Right lobe of liver (tissue), 4 donors: ENCODE results near the gene CLDN5.

Experiments
- POLR2A ChIP-seq: fragments of 450-650 bp; IDR thresholded peaks from one replicate; pipeline ENCODE4 v1.6.1; 2017; ENCODE audit warnings: antibody characterized with exemption, mild to moderate bottlenecking
- TF ChIP-seq, protein P1 (sequence below), 4 donors: fragments of 200-600 bp in 3 of 4; fragments of 450-650 bp in 1 of 4; IDR thresholded peaks; one replicate each; pipeline versions ENCODE4 v1.5.1 to v1.8.0; 2016 to 2022; ENCODE audit warnings: antibody characterized with exemption in 4 of 4, mild to moderate bottlenecking in 2 of 4
- donor health status: DM: no; HTN: no; CAD: no.
- donor health status: DM: no; HTN: no; CAD: no.
- donor health status: DM: no; HTN: yes; CAD: no.

DNA sequence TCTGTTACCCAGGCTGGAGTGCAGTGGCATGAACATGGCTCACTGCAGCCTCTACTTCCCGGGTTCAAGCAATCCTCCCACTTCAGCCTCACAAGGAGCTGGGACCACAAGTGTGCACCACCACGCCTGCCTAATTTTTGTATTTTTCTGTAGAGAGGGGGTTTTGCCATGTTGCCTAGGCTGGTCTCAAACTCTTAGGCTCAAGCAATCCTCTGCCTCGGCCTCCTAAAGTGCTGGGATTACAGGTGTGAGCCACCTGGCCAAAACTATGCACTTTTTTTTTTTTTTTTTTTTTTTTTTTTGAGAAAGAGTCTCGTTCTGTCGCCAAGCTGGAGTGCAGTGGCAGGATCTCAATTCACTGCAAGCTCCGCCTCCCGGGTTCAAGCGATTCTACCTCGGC is 12.4 kb upstream of the CLDN5 start:
- no peak for TF ChIP-seq POLR2A
- TF ChIP-seq, protein P1, sequence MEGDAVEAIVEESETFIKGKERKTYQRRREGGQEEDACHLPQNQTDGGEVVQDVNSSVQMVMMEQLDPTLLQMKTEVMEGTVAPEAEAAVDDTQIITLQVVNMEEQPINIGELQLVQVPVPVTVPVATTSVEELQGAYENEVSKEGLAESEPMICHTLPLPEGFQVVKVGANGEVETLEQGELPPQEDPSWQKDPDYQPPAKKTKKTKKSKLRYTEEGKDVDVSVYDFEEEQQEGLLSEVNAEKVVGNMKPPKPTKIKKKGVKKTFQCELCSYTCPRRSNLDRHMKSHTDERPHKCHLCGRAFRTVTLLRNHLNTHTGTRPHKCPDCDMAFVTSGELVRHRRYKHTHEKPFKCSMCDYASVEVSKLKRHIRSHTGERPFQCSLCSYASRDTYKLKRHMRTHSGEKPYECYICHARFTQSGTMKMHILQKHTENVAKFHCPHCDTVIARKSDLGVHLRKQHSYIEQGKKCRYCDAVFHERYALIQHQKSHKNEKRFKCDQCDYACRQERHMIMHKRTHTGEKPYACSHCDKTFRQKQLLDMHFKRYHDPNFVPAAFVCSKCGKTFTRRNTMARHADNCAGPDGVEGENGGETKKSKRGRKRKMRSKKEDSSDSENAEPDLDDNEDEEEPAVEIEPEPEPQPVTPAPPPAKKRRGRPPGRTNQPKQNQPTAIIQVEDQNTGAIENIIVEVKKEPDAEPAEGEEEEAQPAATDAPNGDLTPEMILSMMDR (IDR thresholded peaks at IDR 0.05), result no peak
